ENCODE data around the gene BMP3. TPM values are rescaled to one million over a fixed set of nuclear protein-coding genes. Genes with fewer than 3 reads are reported as not detected.

The BMP3 gene
- total RNA-seq, 5 donors from 2014 or later (not counting 1 experiment from before 2014, with no cell fraction given), result 0.07 TPM; not detected in 4

GRCh38 chr4:81085979-81086378, 55.5 kb downstream of the BMP3 start:
- WGBS (ENCODE audit: insufficient coverage), result 69% methylated on average over 2 of the region's 3 CpGs
- POLR2A ChIA-PET, result no interaction called here
- no peaks in the 10 kb centered on the region for H3K9me3 ChIP-seq
- H3K36me3 Mint-ChIP-seq, result no peaks in the 10 kb centered on the region
- ATAC-seq (replicated peaks in 1 of 4) (no peak), DNase-seq (no peak)
- H3K4me1 ChIP-seq (ENCODE audit: control insufficient read depth in 1 of 2, extremely low read depth in 1 of 2, insufficient read depth in 2 of 2, low read length in 2 of 2), result no peaks in the 10 kb centered on the region
- no peaks in the 10 kb centered on the region for H3K4me1 Mint-ChIP-seq
- H3K4me3 Mint-ChIP-seq, result no peak overlapping the region
- no peak overlapping the region for H3K4me3 ChIP-seq (ENCODE audit: control insufficient read depth in 1 of 2, extremely low read depth in 1 of 2, low read length in 1 of 2)
- no peak overlapping the region for H3K27ac ChIP-seq (ENCODE audit: low read length)
- peaks cover 3% of the 10 kb centered on the region in 2 donors for H3K27me3 Mint-ChIP-seq
- H3K36me3 ChIP-seq (ENCODE audit: control insufficient read depth in 2 of 2, extremely low read depth in 1 of 2, insufficient read depth in 1 of 2, low read length in 1 of 2), result no peaks in the 10 kb centered on the region
- no peak overlapping the region for H3K27ac Mint-ChIP-seq
- no peaks in the 10 kb centered on the region for H3K9me3 Mint-ChIP-seq
- CTCF ChIA-PET, result interaction anchor here in 1 of 2 donors (0.8 kb wide), 1 partner anchor 17 kb away, joined by 3 read pairs; no protein-coding TSS in a partner anchor
- H3K27me3 ChIP-seq (replicated peaks in 1 of 2; ENCODE audit: control insufficient read depth in 2 of 2, extremely low read depth in 1 of 2, insufficient read depth in 2 of 2, low read length in 1 of 2), result peaks cover 0 to 3% of the 10 kb centered on the region in 2 experiments

GRCh38 chr4:81093720-81094401, 63.4 kb downstream of the BMP3 start:
- ATAC-seq (replicated peaks in 1 of 4) (no peak), DNase-seq (no peak)
- Mint-ChIP-seq H3K36me3 (no peaks in the 10 kb centered on the region), H3K9me3 (no peaks in the 10 kb centered on the region), H3K4me3 (no peak overlapping the region), H3K4me1 (no peaks in the 10 kb centered on the region), H3K27ac (no peak overlapping the region), H3K27me3 (peaks cover 4 to 6% of the 10 kb centered on the region in 2 donors)
- POLR2A ChIA-PET, result no interaction called here
- no peaks in the 10 kb centered on the region for H3K27me3 ChIP-seq (replicated peaks in 1 of 2; ENCODE audit: control insufficient read depth in 2 of 2, extremely low read depth in 1 of 2, insufficient read depth in 2 of 2, low read length in 1 of 2)
- CTCF ChIA-PET, result no interaction called here
- no peaks in the 10 kb centered on the region for H3K9me3 ChIP-seq
- no peak overlapping the region for H3K4me3 ChIP-seq (ENCODE audit: control insufficient read depth in 1 of 2, extremely low read depth in 1 of 2, low read length in 1 of 2)
- no peaks in the 10 kb centered on the region for H3K36me3 ChIP-seq (ENCODE audit: control insufficient read depth in 2 of 2, extremely low read depth in 1 of 2, insufficient read depth in 1 of 2, low read length in 1 of 2)
- no peak overlapping the region for H3K27ac ChIP-seq (ENCODE audit: low read length)
- no peaks in the 10 kb centered on the region for H3K4me1 ChIP-seq (ENCODE audit: control insufficient read depth in 1 of 2, extremely low read depth in 1 of 2, insufficient read depth in 2 of 2, low read length in 2 of 2)
- WGBS (ENCODE audit: insufficient coverage), result no CpG with 5 or more reads among the region's 2 CpGs

GRCh38 chr4:81095389-81095788, 64.9 kb downstream of the BMP3 start:
- ChIA-PET CTCF (no interaction called here), POLR2A (no interaction called here)
- no peaks in the 10 kb centered on the region for H3K4me1 Mint-ChIP-seq
- no peak for ATAC-seq (replicated peaks in 1 of 4)
- no peak for DNase-seq
- Histone ChIP-seq H3K9me3 (no peaks in the 10 kb centered on the region), H3K27me3 (replicated peaks in 1 of 2; ENCODE audit: control insufficient read depth in 2 of 2, extremely low read depth in 1 of 2, insufficient read depth in 2 of 2, low read length in 1 of 2) (no peaks in the 10 kb centered on the region), H3K4me3 (ENCODE audit: control insufficient read depth in 1 of 2, extremely low read depth in 1 of 2, low read length in 1 of 2) (no peak overlapping the region), H3K4me1 (ENCODE audit: control insufficient read depth in 1 of 2, extremely low read depth in 1 of 2, insufficient read depth in 2 of 2, low read length in 2 of 2) (no peaks in the 10 kb centered on the region), H3K27ac (ENCODE audit: low read length) (no peak overlapping the region), H3K36me3 (ENCODE audit: control insufficient read depth in 2 of 2, extremely low read depth in 1 of 2, insufficient read depth in 1 of 2, low read length in 1 of 2) (no peaks in the 10 kb centered on the region)
- no peak overlapping the region for H3K27ac Mint-ChIP-seq
- WGBS (ENCODE audit: insufficient coverage), result 56% methylated on average over 1 of the region's 2 CpGs
- no peak overlapping the region for H3K4me3 Mint-ChIP-seq
- H3K27me3 Mint-ChIP-seq, result peaks cover 4% of the 10 kb centered on the region in 2 donors
- H3K9me3 Mint-ChIP-seq, result no peaks in the 10 kb centered on the region
- no peaks in the 10 kb centered on the region for H3K36me3 Mint-ChIP-seq

- Histone ChIP-seq H3K4me1 (ENCODE audit: control insufficient read depth in 1 of 2, extremely low read depth in 1 of 2, insufficient read depth in 2 of 2, low read length in 2 of 2) (no peaks in the 10 kb centered on the region), H3K27me3 (replicated peaks in 1 of 2; ENCODE audit: control insufficient read depth in 2 of 2, extremely low read depth in 1 of 2, insufficient read depth in 2 of 2, low read length in 1 of 2) (no peaks in the 10 kb centered on the region), H3K36me3 (ENCODE audit: control insufficient read depth in 2 of 2, extremely low read depth in 1 of 2, insufficient read depth in 1 of 2, low read length in 1 of 2) (no peaks in the 10 kb centered on the region), H3K27ac (ENCODE audit: low read length) (no peak overlapping the region), H3K9me3 (no peaks in the 10 kb centered on the region), H3K4me3 (ENCODE audit: control insufficient read depth in 1 of 2, extremely low read depth in 1 of 2, low read length in 1 of 2) (no peak overlapping the region)
- CTCF ChIA-PET, result no interaction called here
- DNase-seq (no peak), ATAC-seq (replicated peaks in 1 of 4) (no peak)
- H3K4me1 Mint-ChIP-seq, result no peaks in the 10 kb centered on the region
- no CpG with 5 or more reads among the region's 1 CpG for WGBS (ENCODE audit: insufficient coverage)
- H3K27ac Mint-ChIP-seq, result no peak overlapping the region
- H3K9me3 Mint-ChIP-seq, result no peaks in the 10 kb centered on the region
- H3K4me3 Mint-ChIP-seq, result no peak overlapping the region
- POLR2A ChIA-PET, result no interaction called here
- H3K27me3 Mint-ChIP-seq, result peaks cover 4% of the 10 kb centered on the region in 2 donors
- H3K36me3 Mint-ChIP-seq, result no peaks in the 10 kb centered on the region
Measured at GRCh38 chr4:81096566-81096965, 66.1 kb downstream of the BMP3 start.

GRCh38 chr4:81102107-81102506, 71.6 kb downstream of the BMP3 start:
- no peaks in the 10 kb centered on the region for H3K9me3 ChIP-seq
- ChIA-PET CTCF (interaction anchor here in 1 of 2 donors (0.7 kb wide), 1 partner anchor 774 kb away, joined by 3 read pairs; no protein-coding TSS in a partner anchor), POLR2A (interaction anchor here in 1 of 2 donors (0.6 kb wide), 1 partner anchor 1339 kb away, joined by 3 read pairs; no protein-coding TSS in a partner anchor)
- H3K4me3 ChIP-seq (ENCODE audit: control insufficient read depth in 1 of 2, extremely low read depth in 1 of 2, low read length in 1 of 2), result no peak overlapping the region
- Mint-ChIP-seq H3K36me3 (no peaks in the 10 kb centered on the region), H3K27ac (no peak overlapping the region), H3K4me3 (no peak overlapping the region), H3K4me1 (no peaks in the 10 kb centered on the region), H3K9me3 (no peaks in the 10 kb centered on the region), H3K27me3 (peaks cover 2 to 3% of the 10 kb centered on the region in 2 donors)
- no peaks in the 10 kb centered on the region for H3K4me1 ChIP-seq (ENCODE audit: control insufficient read depth in 1 of 2, extremely low read depth in 1 of 2, insufficient read depth in 2 of 2, low read length in 2 of 2)
- ATAC-seq (replicated peaks in 1 of 4) (no peak), DNase-seq (no peak)
- H3K27me3 ChIP-seq (replicated peaks in 1 of 2; ENCODE audit: control insufficient read depth in 2 of 2, extremely low read depth in 1 of 2, insufficient read depth in 2 of 2, low read length in 1 of 2), result no peaks in the 10 kb centered on the region
- no peak overlapping the region for H3K27ac ChIP-seq (ENCODE audit: low read length)
- H3K36me3 ChIP-seq (ENCODE audit: control insufficient read depth in 2 of 2, extremely low read depth in 1 of 2, insufficient read depth in 1 of 2, low read length in 1 of 2), result no peaks in the 10 kb centered on the region

- WGBS (ENCODE audit: insufficient coverage), result 72% methylated on average over 3 of the region's 4 CpGs
- no peak for DNase-seq
Measured at GRCh38 chr4:81106150-81106549, 75.6 kb downstream of the BMP3 start.

More at GRCh38 chr4:81106150-81106549, 75.6 kb downstream of the BMP3 start:
- Histone ChIP-seq H3K9me3 (no peaks in the 10 kb centered on the region), H3K27me3 (replicated peaks in 1 of 2; ENCODE audit: control insufficient read depth in 2 of 2, extremely low read depth in 1 of 2, insufficient read depth in 2 of 2, low read length in 1 of 2) (no peaks in the 10 kb centered on the region), H3K36me3 (ENCODE audit: control insufficient read depth in 2 of 2, extremely low read depth in 1 of 2, insufficient read depth in 1 of 2, low read length in 1 of 2) (no peaks in the 10 kb centered on the region), H3K4me3 (ENCODE audit: control insufficient read depth in 1 of 2, extremely low read depth in 1 of 2, low read length in 1 of 2) (no peak overlapping the region), H3K27ac (ENCODE audit: low read length) (no peak overlapping the region), H3K4me1 (ENCODE audit: control insufficient read depth in 1 of 2, extremely low read depth in 1 of 2, insufficient read depth in 2 of 2, low read length in 2 of 2) (no peaks in the 10 kb centered on the region)
- CTCF ChIA-PET, result no interaction called here
- Mint-ChIP-seq H3K27me3 (peaks cover 3 to 5% of the 10 kb centered on the region in 2 donors), H3K27ac (no peak overlapping the region), H3K4me1 (no peaks in the 10 kb centered on the region), H3K4me3 (no peak overlapping the region), H3K9me3 (no peaks in the 10 kb centered on the region), H3K36me3 (no peaks in the 10 kb centered on the region)
- no peak for ATAC-seq (replicated peaks in 1 of 4)
- POLR2A ChIA-PET, result no interaction called here

All from T-cell (primary cell).